ENCODE results near the gene HIVEP2. TPM values are rescaled to one million over a fixed set of nuclear protein-coding genes. Genes with fewer than 3 reads are reported as not detected.
A peak's percentile ranks its signal among the peaks of the same experiment; 100 is the strongest.

HIVEP2 gene
- polyA plus RNA-seq, 3 donors, result 0.16 to 1.4 (median 0.64) TPM

GRCh38 chr6:142885182-142885867, 59.7 kb downstream of the HIVEP2 start:
- no peaks in the 10 kb centered on the region for H4K20me1 ChIP-seq (ENCODE audit: insufficient read depth, low read length)
- H3K36me3 ChIP-seq (replicated peaks in 1 of 2; ENCODE audit: control insufficient read depth in 1 of 2, insufficient read depth in 2 of 2, low read length in 2 of 2), result no peaks in the 10 kb centered on the region
- H3K9ac ChIP-seq (ENCODE audit: insufficient read depth, low read length, poor library complexity, severe bottlenecking), result no peak overlapping the region
- H3K79me2 ChIP-seq (ENCODE audit: insufficient read depth, low read length), result no peaks in the 10 kb centered on the region
- no peaks in the 10 kb centered on the region for H3K27me3 Mint-ChIP-seq (ENCODE audit: low read depth in 3 of 3)
- peak; percentile 35 to 92 (median 40) for DNase-seq
- TF ChIP-seq CTCF (IDR thresholded peaks at IDR 0.05), result no peak
- H3K9me3 ChIP-seq (replicated peaks in 1 of 2; ENCODE audit: control insufficient read depth in 1 of 2, insufficient read depth in 1 of 2, low read length in 2 of 2), result no peaks in the 10 kb centered on the region
- peaks cover 12 to 13% of the 10 kb centered on the region in 2 donors for H3K4me1 ChIP-seq (ENCODE audit: control insufficient read depth in 1 of 2, insufficient read depth in 2 of 2, low read length in 2 of 2)
- no peak overlapping the region for H3K4me2 ChIP-seq (replicated peaks; ENCODE audit: extremely low read depth, low read length, poor library complexity, severe bottlenecking)
- H3K4me3 Mint-ChIP-seq, result peak overlapping the region; percentile 38 to 51
- no peaks in the 10 kb centered on the region for H3K36me3 Mint-ChIP-seq
- intact Hi-C loops (cut with micrococcal nuclease), result no loop called here
- H3K27ac ChIP-seq (ENCODE audit: low read depth in 1 of 2, low read length in 2 of 2), result no peak overlapping the region
- 18% methylated on average over 5 of the region's 10 CpGs for whole genome bisulfite sequencing (ENCODE audit: insufficient coverage)
- H3K9me3 Mint-ChIP-seq, result no peaks in the 10 kb centered on the region
- H3K27ac Mint-ChIP-seq, result peak overlapping the region in 6 of 7 donors; percentile 58 to 94 (median 77)
- no peaks in the 10 kb centered on the region for H3K27me3 ChIP-seq (ENCODE audit: control insufficient read depth in 2 of 2, insufficient read depth in 2 of 2, low read length in 2 of 2)
- H3K4me1 Mint-ChIP-seq, result peaks cover 28% of the 10 kb centered on the region
- no peak overlapping the region for H2AFZ ChIP-seq (ENCODE audit: insufficient read depth, low read depth, low read length, poor library complexity, severe bottlenecking)
- H3K4me3 ChIP-seq (replicated peaks in 1 of 3; ENCODE audit: low read depth in 2 of 3, low read length in 3 of 3), result no peak overlapping the region

GRCh38 chr6:142884214-142885035, 60.6 kb downstream of the HIVEP2 start:
- intact Hi-C loops (cut with micrococcal nuclease), result no loop called here
- H3K9me3 ChIP-seq (replicated peaks in 1 of 2; ENCODE audit: control insufficient read depth in 1 of 2, insufficient read depth in 1 of 2, low read length in 2 of 2), result no peaks in the 10 kb centered on the region
- peak overlapping the region in 1 of 7 donors; percentile 16 for H3K27ac Mint-ChIP-seq
- DNase-seq, result no peak
- no peak overlapping the region for H3K4me3 Mint-ChIP-seq
- no peak overlapping the region for H3K4me3 ChIP-seq (replicated peaks in 1 of 3; ENCODE audit: low read depth in 2 of 3, low read length in 3 of 3)
- peaks cover 28% of the 10 kb centered on the region for H3K4me1 Mint-ChIP-seq
- no peaks in the 10 kb centered on the region for H4K20me1 ChIP-seq (ENCODE audit: insufficient read depth, low read length)
- no peaks in the 10 kb centered on the region for H3K36me3 Mint-ChIP-seq
- H3K27ac ChIP-seq (ENCODE audit: low read depth in 1 of 2, low read length in 2 of 2), result no peak overlapping the region
- H2AFZ ChIP-seq (ENCODE audit: insufficient read depth, low read depth, low read length, poor library complexity, severe bottlenecking), result no peak overlapping the region
- 67% methylated on average over 1 of the region's 8 CpGs for WGBS (ENCODE audit: insufficient coverage)
- H3K9ac ChIP-seq (ENCODE audit: insufficient read depth, low read length, poor library complexity, severe bottlenecking), result no peak overlapping the region
- no peaks in the 10 kb centered on the region for H3K27me3 ChIP-seq (ENCODE audit: control insufficient read depth in 2 of 2, insufficient read depth in 2 of 2, low read length in 2 of 2)
- no peak for TF ChIP-seq CTCF (IDR thresholded peaks at IDR 0.05)
- peaks cover 0 to 2% (median 0%) of the 10 kb centered on the region in 3 donors for H3K27me3 Mint-ChIP-seq (ENCODE audit: low read depth in 3 of 3)
- peaks cover 12 to 13% of the 10 kb centered on the region in 2 donors for H3K4me1 ChIP-seq (ENCODE audit: control insufficient read depth in 1 of 2, insufficient read depth in 2 of 2, low read length in 2 of 2)
- H3K9me3 Mint-ChIP-seq, result peaks cover 0 to under 1% (median 0%) of the 10 kb centered on the region in 7 donors
- H3K36me3 ChIP-seq (replicated peaks in 1 of 2; ENCODE audit: control insufficient read depth in 1 of 2, insufficient read depth in 2 of 2, low read length in 2 of 2), result no peaks in the 10 kb centered on the region
- no peak overlapping the region for H3K4me2 ChIP-seq (replicated peaks; ENCODE audit: extremely low read depth, low read length, poor library complexity, severe bottlenecking)
- H3K79me2 ChIP-seq (ENCODE audit: insufficient read depth, low read length), result no peaks in the 10 kb centered on the region
